Kidney epithelial cell (primary cell): ENCODE measurements around the gene CEBPG. TPM values are rescaled to one million over a fixed set of nuclear protein-coding genes. Genes with fewer than 3 reads are reported as not detected.

Experiments used
- DNase-seq: peaks from one replicate; pipeline ENCODE4 v3.0.0-alpha.2; 2010; ENCODE audit warnings: low read depth
- H3K27me3 ChIP-seq: 2 replicates; pipeline ENCODE4 v1.6.0; 2011; ENCODE audit warnings: low read length; ENCODE audit not compliant: control insufficient read depth, insufficient read depth
- H3K36me3 ChIP-seq: 2 replicates; pipeline ENCODE4 v1.5.1; 2011; ENCODE audit warnings: low read length; ENCODE audit not compliant: control insufficient read depth, insufficient read depth
- H3K4me3 ChIP-seq: 2 replicates; pipeline ENCODE4 v1.5.1; 2011; ENCODE audit warnings: low read depth, mild to moderate bottlenecking, control low read depth, low read length
- CTCF ChIP-seq: IDR thresholded peaks from 2 replicates; pipeline ENCODE4 v1.5.1; 2011; ENCODE audit warnings: mild to moderate bottlenecking, moderate library complexity, low read length, control low read depth, inconsistent platforms; ENCODE audit not compliant: insufficient read depth, poor library complexity, severe bottlenecking
- total RNA-seq: library from RNA; depleted of rRNA; stranded (reverse); fragments of >200 nt; gene quantifications from 2 replicates; pipeline ENCODE4 v1.2.3, GENCODE V29; 2015

CEBPG gene
- total RNA-seq, 1 donor from 2014 or later = 55.7 TPM

- Histone ChIP-seq H3K4me3 (no peak overlapping the region), H3K36me3 (no peaks in the 10 kb centered on the region), H3K27me3 (no peaks in the 10 kb centered on the region)
- no peak for TF ChIP-seq CTCF
- DNase-seq = no peak
Observed at GRCh38 chr19:33396701-33397535, 23.4 kb downstream of the CEBPG start.

- no peak overlapping the region for H3K4me3 ChIP-seq
Observed at GRCh38 chr19:33397536-33398360, 24.2 kb downstream of the CEBPG start.

GRCh38 chr19:33398361-33399060 lies 25.0 kb downstream of the CEBPG start:
- Histone ChIP-seq H3K36me3 (no peaks in the 10 kb centered on the region), H3K4me3 (no peak overlapping the region), H3K27me3 (no peaks in the 10 kb centered on the region)
- DNase-seq = no peak
- TF ChIP-seq CTCF = no peak

More at GRCh38 chr19:33397536-33398360, 24.2 kb downstream of the CEBPG start:
- TF ChIP-seq CTCF = no peak
- no peaks in the 10 kb centered on the region for H3K27me3 ChIP-seq
- H3K36me3 ChIP-seq = no peaks in the 10 kb centered on the region
- no peak for DNase-seq

- Histone ChIP-seq H3K4me3 (no peak overlapping the region), H3K27me3 (no peaks in the 10 kb centered on the region), H3K36me3 (no peaks in the 10 kb centered on the region)
- DNase-seq = no peak
- no peak for TF ChIP-seq CTCF
Observed at GRCh38 chr19:33399081-33399744, 25.7 kb downstream of the CEBPG start.
